ENCODE data around the gene IGSF8.
"Not testable (repeated sequence)": the region's sequence is repeated elsewhere in the genome, so short reads cannot be mapped to it uniquely, and the experiment has no call there.

IGSF8 gene

DNA sequence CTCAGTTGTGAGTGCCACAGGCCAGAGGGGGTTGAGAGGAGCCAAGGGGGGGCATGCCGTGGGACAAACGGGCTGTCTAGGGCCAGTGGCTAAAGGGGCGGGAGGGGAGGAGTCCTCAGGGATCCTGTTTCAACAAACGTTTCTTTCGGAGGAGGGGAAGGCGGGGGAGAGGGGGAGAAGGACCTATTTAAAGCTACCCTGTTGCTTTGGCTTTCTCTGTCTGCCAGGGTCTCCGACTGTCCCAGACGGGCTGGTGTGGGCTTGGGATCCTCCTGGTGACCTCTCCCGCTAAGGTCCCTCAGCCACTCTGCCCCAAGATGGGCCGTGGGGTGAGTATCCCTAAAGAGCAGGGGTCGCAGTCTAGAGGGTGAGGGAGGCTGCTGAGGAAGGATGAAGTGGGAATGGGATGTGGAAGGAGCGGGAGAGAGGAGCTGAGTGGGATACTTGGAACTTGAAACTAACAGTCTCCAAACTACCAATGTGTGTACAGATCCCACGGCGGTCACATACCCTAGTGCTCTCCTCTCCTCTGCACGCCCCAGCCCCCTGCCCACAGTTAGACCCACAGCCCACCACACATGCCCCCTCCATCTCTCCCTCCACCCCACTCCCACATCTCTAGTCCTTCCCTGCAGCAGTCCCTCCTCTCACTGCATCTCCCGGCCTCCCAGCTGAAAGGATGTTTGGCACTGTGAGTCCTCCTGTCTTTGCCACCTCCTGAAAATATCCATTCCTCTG, 17.3 kb upstream of the IGSF8 start, which contains the start of gene ATP1A2:
ATP1A2 (plus strand) TSS at position 215 of the 738 bp plus-strand sequence; CDS start at position 318, 103 bp downstream.
- Histone ChIP-seq H3K27ac (ENCODE audit: low read length) (no peak within 1 kb of the TSS), H3K36me3 (replicated peaks; ENCODE audit: low read depth, low read length) (no peaks in the 10 kb centered on the region), H3K79me2 (ENCODE audit: low read length) (no peaks in the 10 kb centered on the region), H3K4me3 (ENCODE audit: low read length) (no peak within 1 kb of the TSS), H3K27me3 (ENCODE audit: low read depth, low read length) (peaks cover 47% of the 10 kb centered on the region), H3K4me1 (ENCODE audit: low read length) (peaks cover 4% of the 10 kb centered on the region), H3K9ac (ENCODE audit: low read length) (no peak within 1 kb of the TSS), H2AFZ (ENCODE audit: low read depth, low read length) (no peak within 1 kb of the TSS), H3K9me3 (ENCODE audit: insufficient read depth, low read length) (no peaks in the 10 kb centered on the region), H3K4me2 (ENCODE audit: low read length) (no peak within 1 kb of the TSS), H4K20me1 (ENCODE audit: insufficient read depth, low read length) (no peaks in the 10 kb centered on the region)
- TF ChIP-seq EZH2phosphoT487 (IDR thresholded peaks at IDR 0.05; ENCODE audit: low read depth) = no peak
- TF ChIP-seq, protein P1, sequence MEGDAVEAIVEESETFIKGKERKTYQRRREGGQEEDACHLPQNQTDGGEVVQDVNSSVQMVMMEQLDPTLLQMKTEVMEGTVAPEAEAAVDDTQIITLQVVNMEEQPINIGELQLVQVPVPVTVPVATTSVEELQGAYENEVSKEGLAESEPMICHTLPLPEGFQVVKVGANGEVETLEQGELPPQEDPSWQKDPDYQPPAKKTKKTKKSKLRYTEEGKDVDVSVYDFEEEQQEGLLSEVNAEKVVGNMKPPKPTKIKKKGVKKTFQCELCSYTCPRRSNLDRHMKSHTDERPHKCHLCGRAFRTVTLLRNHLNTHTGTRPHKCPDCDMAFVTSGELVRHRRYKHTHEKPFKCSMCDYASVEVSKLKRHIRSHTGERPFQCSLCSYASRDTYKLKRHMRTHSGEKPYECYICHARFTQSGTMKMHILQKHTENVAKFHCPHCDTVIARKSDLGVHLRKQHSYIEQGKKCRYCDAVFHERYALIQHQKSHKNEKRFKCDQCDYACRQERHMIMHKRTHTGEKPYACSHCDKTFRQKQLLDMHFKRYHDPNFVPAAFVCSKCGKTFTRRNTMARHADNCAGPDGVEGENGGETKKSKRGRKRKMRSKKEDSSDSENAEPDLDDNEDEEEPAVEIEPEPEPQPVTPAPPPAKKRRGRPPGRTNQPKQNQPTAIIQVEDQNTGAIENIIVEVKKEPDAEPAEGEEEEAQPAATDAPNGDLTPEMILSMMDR (IDR thresholded peaks at IDR 0.05; ENCODE audit: low read depth, low read length) = no peak

DNA sequence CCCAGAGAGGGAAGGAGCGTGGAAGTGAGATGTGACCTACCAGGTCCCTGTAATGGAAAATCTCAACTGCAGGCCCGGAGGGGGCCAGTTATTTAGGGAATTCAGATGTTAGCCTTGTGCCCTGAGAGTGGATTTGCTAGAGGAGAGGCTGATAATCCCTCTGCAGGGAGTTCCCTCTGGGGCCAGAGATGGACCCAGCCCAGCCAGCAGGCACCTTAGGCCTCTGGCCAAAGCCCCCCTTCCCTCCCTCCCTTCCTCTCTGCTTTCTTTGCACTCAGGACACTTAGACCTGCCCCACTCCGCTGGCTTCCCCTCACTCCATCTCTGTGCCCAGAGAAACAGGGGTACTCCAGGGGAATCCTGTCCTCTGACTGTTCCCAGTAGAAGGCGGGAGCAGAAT, 15.7 kb upstream of the IGSF8 start:
- Histone ChIP-seq H3K27ac (ENCODE audit: low read length) (no peak overlapping the region), H3K27me3 (ENCODE audit: low read depth, low read length) (peaks cover 49% of the 10 kb centered on the region), H3K4me2 (ENCODE audit: low read length) (no peak overlapping the region), H3K4me1 (ENCODE audit: low read length) (peaks cover under 1% of the 10 kb centered on the region; the same call in 1 of the 2 replicates), H3K36me3 (replicated peaks; ENCODE audit: low read depth, low read length) (no peaks in the 10 kb centered on the region), H3K79me2 (ENCODE audit: low read length) (no peaks in the 10 kb centered on the region), H4K20me1 (ENCODE audit: insufficient read depth, low read length) (no peaks in the 10 kb centered on the region), H2AFZ (ENCODE audit: low read depth, low read length) (no peak overlapping the region), H3K9me3 (ENCODE audit: insufficient read depth, low read length) (no peaks in the 10 kb centered on the region), H3K9ac (ENCODE audit: low read length) (no peak overlapping the region), H3K4me3 (ENCODE audit: low read length) (no peak overlapping the region)
- TF ChIP-seq, protein P1 (IDR thresholded peaks at IDR 0.05; ENCODE audit: low read depth, low read length) = no peak
- no peak for TF ChIP-seq EZH2phosphoT487 (IDR thresholded peaks at IDR 0.05; ENCODE audit: low read depth)

DNA sequence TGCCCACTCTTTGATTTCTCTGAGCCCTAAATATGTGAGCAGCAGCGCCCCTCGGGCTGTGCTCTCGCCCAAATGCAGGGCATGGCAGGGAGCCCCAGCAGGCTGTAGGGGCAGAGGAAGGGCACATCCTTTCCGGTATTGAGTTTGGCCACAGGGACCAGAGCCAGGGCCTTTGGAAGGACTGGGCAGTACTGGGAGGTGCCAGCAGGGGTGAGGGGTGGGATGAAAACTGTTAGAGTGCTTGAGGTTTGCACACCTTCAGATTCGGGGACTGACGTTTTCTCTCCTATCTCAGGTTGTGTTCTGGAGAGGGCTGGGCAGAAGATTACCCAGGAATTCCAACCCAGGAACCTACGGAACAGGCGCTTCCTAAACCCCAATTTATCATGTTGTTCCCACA, 15.0 kb upstream of the IGSF8 start:
- H4K20me1 ChIP-seq (ENCODE audit: insufficient read depth, low read length) = no peaks in the 10 kb centered on the region
- peaks cover 47% of the 10 kb centered on the region for H3K27me3 ChIP-seq (ENCODE audit: low read depth, low read length)
- no peak overlapping the region for H3K4me2 ChIP-seq (ENCODE audit: low read length)
- no peaks in the 10 kb centered on the region for H3K9me3 ChIP-seq (ENCODE audit: insufficient read depth, low read length)
- no peaks in the 10 kb centered on the region for H3K36me3 ChIP-seq (replicated peaks; ENCODE audit: low read depth, low read length)
- H3K9ac ChIP-seq (ENCODE audit: low read length) = no peak overlapping the region
- H3K27ac ChIP-seq (ENCODE audit: low read length) = no peak overlapping the region
- H3K4me1 ChIP-seq (ENCODE audit: low read length) = peaks cover 7% of the 10 kb centered on the region; the same call in 1 of the 2 replicates
- H3K79me2 ChIP-seq (ENCODE audit: low read length) = no peaks in the 10 kb centered on the region
- TF ChIP-seq, protein P1 (IDR thresholded peaks at IDR 0.05; ENCODE audit: low read depth, low read length) = no peak
- no peak for TF ChIP-seq EZH2phosphoT487 (IDR thresholded peaks at IDR 0.05; ENCODE audit: low read depth)
- H3K4me3 ChIP-seq (ENCODE audit: low read length) = no peak overlapping the region
- no peak overlapping the region for H2AFZ ChIP-seq (ENCODE audit: low read depth, low read length)

DNA sequence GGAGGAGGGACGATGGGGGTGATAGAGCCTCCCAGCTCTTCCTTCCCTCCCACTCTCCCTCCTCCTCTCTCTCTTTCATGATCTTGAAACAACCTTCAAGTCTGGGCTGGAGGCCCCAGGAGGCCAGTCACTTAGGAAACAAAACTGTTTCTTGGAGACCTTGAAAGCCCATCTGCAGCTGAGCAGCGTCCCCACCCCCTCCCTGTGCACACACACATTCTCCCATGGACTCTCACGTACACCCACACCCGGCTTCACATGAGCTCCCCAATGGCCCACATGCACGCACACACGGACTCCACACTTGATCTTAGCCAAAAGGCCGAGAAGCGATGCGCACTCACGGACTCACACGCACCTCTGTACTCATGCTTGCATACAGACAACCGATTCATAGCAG, 13.9 kb upstream of the IGSF8 start:
- H2AFZ ChIP-seq (ENCODE audit: low read depth, low read length) = no peak overlapping the region
- H3K36me3 ChIP-seq (replicated peaks; ENCODE audit: low read depth, low read length) = no peaks in the 10 kb centered on the region
- H3K9ac ChIP-seq (ENCODE audit: low read length) = no peak overlapping the region
- H3K9me3 ChIP-seq (ENCODE audit: insufficient read depth, low read length) = no peaks in the 10 kb centered on the region
- peaks cover 7% of the 10 kb centered on the region; the same call in 1 of the 2 replicates for H3K4me1 ChIP-seq (ENCODE audit: low read length)
- H3K4me2 ChIP-seq (ENCODE audit: low read length) = no peak overlapping the region
- no peaks in the 10 kb centered on the region for H4K20me1 ChIP-seq (ENCODE audit: insufficient read depth, low read length)
- H3K27me3 ChIP-seq (ENCODE audit: low read depth, low read length) = peaks cover 36% of the 10 kb centered on the region
- no peak overlapping the region for H3K27ac ChIP-seq (ENCODE audit: low read length)
- TF ChIP-seq, protein P1 (IDR thresholded peaks at IDR 0.05; ENCODE audit: low read depth, low read length) = no peak
- no peaks in the 10 kb centered on the region for H3K79me2 ChIP-seq (ENCODE audit: low read length)
- H3K4me3 ChIP-seq (ENCODE audit: low read length) = no peak overlapping the region

DNA sequence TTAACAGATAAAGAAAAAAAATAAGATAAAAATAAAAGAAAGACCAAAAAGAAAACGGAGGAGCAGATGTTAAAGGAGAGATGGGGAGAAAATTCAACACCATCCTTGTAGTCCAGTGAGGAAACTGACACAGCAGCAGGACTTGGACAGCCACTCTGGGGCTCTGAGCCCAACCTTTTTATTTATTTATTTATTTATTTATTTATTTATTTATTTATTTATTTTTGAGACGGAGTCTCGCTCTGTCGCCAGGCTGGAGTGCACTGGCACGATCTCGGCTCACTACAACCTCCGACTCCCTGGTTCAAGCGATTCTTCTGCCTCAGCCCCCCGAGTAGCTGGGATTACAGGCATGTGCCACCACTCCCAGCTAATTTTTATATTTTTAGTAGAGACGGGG, 13.0 kb upstream of the IGSF8 start:
- H3K79me2 ChIP-seq (ENCODE audit: low read length); H3K4me2 ChIP-seq (ENCODE audit: low read length); H3K4me1 ChIP-seq (ENCODE audit: low read length); H3K4me3 ChIP-seq (ENCODE audit: low read length); H4K20me1 ChIP-seq (ENCODE audit: insufficient read depth, low read length); H3K27ac ChIP-seq (ENCODE audit: low read length); H3K9ac ChIP-seq (ENCODE audit: low read length); H3K9me3 ChIP-seq (ENCODE audit: insufficient read depth, low read length); H2AFZ ChIP-seq (ENCODE audit: low read depth, low read length); H3K36me3 ChIP-seq (replicated peaks; ENCODE audit: low read depth, low read length): not testable (repeated sequence)
- H3K27me3 ChIP-seq (ENCODE audit: low read depth, low read length) = peaks cover 29% of the 10 kb centered on the region
